ENCODE data around the gene SLC34A3.
A peak's percentile ranks its signal among the peaks of the same experiment; 100 is the strongest.
"Not testable (repeated sequence)": the region's sequence is repeated elsewhere in the genome, so short reads cannot be mapped to it uniquely, and the experiment has no call there.

The SLC34A3 gene

GRCh38 chr9:137234758-137235423, 4.2 kb downstream of the SLC34A3 start:
- H3K4me3 ChIP-seq (ENCODE audit: low read length): no peak overlapping the region
- DNase-seq (ENCODE audit: low read depth): no peak
- no peak for TF ChIP-seq CTCF (IDR thresholded peaks at IDR 0.05; ENCODE audit: insufficient read depth, low read depth, low read length, missing control alignments)

- no peak overlapping the region for H3K4me3 ChIP-seq (ENCODE audit: low read length)
- DNase-seq (ENCODE audit: low read depth): no peak
- TF ChIP-seq CTCF (IDR thresholded peaks at IDR 0.05; ENCODE audit: insufficient read depth, low read depth, low read length, missing control alignments): no peak
Measured at GRCh38 chr9:137235424-137236237, 4.9 kb downstream of the SLC34A3 start.

DNA sequence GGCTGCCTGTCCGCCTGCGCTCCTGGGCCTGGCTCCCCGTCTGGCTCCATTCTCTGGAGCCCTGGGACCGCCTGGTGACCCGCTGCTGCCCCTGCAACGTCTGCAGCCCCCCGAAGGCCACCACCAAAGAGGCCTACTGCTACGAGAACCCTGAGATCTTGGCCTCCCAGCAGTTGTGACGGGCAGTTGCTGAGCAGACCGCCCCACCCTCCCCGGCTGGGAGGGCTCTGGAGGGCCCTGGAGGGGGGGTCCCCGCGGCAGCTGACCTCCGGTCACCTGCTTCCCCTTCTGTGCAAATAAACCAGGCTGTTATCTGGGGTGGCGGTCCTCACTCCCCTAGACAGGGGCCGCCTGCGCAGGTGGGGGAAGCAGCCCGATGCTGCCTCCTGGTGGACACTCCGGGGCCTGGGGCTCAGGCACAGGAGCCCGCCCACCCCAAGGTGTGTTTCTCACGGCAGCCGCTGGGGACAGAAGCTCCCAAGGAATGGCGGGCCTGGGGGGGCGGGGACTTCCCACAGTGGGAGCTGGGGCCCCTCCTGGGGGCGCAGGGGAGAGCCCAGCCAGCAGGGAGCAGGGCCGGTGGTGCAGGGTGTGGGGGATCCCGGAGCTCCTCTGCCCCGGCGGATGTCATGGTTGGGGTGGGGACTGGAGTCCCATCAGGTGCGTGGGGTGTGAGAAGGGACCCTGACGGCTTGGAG, 5.7 kb downstream of the SLC34A3 start:
- peak; percentile 82 for DNase-seq (ENCODE audit: low read depth)
- H3K4me3 ChIP-seq (ENCODE audit: low read length): no peak overlapping the region
- peak; percentile 94 for TF ChIP-seq CTCF (IDR thresholded peaks at IDR 0.05; ENCODE audit: insufficient read depth, low read depth, low read length, missing control alignments)

DNA sequence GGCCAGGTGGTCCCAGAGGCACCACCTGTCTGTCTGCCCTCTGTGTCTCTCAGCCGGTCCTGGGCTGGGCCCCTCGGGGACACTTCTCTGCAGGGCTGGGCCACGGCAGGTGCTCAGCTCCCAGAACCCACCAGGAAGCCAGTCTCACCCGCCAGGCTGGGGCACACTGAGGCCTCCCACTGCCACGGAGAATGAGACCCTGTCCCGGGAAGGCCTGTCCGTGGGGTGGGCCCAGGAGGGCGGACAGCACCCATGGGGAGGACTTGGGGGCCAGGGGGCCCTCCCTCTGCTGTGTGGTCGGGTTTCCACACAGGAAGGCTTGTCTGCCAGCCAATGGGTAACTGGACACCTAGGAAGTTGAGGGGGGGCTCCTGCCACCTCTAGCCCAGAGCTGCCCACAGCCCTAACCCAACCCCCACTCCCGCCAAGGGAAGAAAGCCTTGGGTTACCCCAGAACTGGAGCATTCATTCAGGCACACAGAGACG, 6.3 kb downstream of the SLC34A3 start:
- no peak overlapping the region for H3K4me3 ChIP-seq (ENCODE audit: low read length)
- DNase-seq (ENCODE audit: low read depth): no peak
- TF ChIP-seq CTCF (IDR thresholded peaks at IDR 0.05; ENCODE audit: insufficient read depth, low read depth, low read length, missing control alignments): no peak

DNA sequence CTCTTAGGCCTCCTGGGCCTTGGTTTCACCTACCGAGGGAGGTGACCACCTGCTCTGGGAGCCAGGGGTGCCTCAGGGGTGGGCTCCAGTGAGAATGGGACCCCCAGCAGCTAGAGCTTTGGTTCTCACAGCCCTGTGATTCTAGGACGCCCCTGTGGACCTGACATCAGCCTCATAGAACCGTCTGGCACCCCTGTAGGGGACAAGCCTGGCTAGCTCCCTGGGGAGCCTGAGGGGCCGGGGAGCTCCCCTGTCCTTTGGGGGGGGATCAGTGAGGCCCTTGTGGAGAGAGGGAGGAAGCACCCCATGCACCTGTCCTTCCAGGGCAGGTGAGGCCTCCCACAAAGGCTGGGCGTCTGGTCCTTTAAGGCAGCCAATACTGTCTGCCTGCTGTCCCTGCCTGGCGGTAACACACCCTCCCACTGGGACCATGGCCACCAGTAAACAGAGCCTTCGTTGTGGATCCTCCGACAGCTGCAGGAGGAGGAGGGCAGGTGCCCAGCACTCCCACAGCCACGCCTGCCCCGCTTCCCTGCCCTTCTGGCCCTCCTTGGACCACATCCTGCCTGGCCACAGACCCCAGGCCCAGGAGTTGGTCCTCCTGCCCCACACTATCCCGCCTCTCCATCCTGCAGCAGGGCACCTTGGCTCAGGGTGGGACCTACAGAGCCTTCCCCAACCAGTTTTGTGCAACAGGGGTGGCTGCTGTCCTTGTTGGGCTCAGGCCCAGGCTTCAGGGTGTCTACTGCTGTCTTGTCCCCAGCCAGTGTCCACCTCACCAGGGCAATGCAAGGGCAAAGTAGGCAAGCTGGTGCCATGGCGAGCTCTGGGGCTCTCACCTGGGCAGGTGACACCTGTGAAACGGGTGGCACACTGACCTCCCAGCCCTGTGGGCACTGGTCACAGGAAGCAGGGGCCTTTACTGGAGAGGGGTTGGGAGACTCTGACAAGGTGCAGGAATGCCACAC, 7.3 kb downstream of the SLC34A3 start:
- no peak overlapping the region for H3K4me3 ChIP-seq (ENCODE audit: low read length)
- DNase-seq (ENCODE audit: low read depth): no peak
- no peak for TF ChIP-seq CTCF (IDR thresholded peaks at IDR 0.05; ENCODE audit: insufficient read depth, low read depth, low read length, missing control alignments)

GRCh38 chr9:137239541-137240200, 9.0 kb downstream of the SLC34A3 start:
- H3K4me3 ChIP-seq (ENCODE audit: low read length): peak overlapping the region; percentile 65
- not testable (repeated sequence) for DNase-seq (ENCODE audit: low read depth)
